GM12878 (cell line): ENCODE measurements around the gene BAG5. TPM values are rescaled to one million over a fixed set of nuclear protein-coding genes. Genes with fewer than 3 reads are reported as not detected.

ENCODE experiments used
- ATAC-seq: fragments of 200-7000 bp; cut with Tn5 transposase; 3 replicates; pipeline ENCODE4 v1.9.1; 2020; ENCODE audit warnings: mild to moderate bottlenecking, moderate library complexity
- BruUV-seq: library from RNA; stranded (reverse); fragments of 400-500 nt; replicated peaks from 2 replicates; lab custom pipeline; 2021; lab: Mats Ljungman, UMichigan
- CTCF ChIA-PET: fragments of 300-600 bp; sonication (Branson Sonifier 250); formaldehyde crosslinking; extraction: SDS; loops from one replicate; lab custom pipeline; 2021; ENCODE audit warnings: inconsistent platforms; lab: Yijun Ruan, JAX
- POLR2A ChIA-PET: fragments of 350-600 bp; formaldehyde crosslinking; extraction: SDS; loops from one replicate; lab custom pipeline; 2021; ENCODE audit warnings: inconsistent platforms; lab: Charles Lee
- RAD21 ChIA-PET: fragments of 300-600 bp; sonication (Branson Sonifier 250); formaldehyde crosslinking; loops from one replicate; lab custom pipeline; 2023; ENCODE audit warnings: antibody characterized with exemption; ENCODE audit not compliant: unreplicated experiment; lab: Charles Lee
- SMC1A ChIA-PET: fragments of 300-600 bp; sonication (Branson Sonifier 250); formaldehyde crosslinking; loops from one replicate; lab custom pipeline; 2023; ENCODE audit not compliant: unreplicated experiment, uncharacterized antibody; lab: Charles Lee
- DNase-seq: peaks from one replicate; pipeline ENCODE4 v3.0.0-alpha.2; 2011; ENCODE audit warnings: low read depth, low spot score
- FAIRE-seq: peaks from 3 replicates; lab custom pipeline; 2011; peaks lifted over from hg19 to GRCh38; lab: Jason Lieb, UNC
- H2AFZ ChIP-seq: 2 replicates; pipeline ENCODE4 v1.6.0; 2011; ENCODE audit warnings: low read depth, low read length, control low read depth; ENCODE audit not compliant: control insufficient read depth
- H3K27ac ChIP-seq: 2 replicates; pipeline ENCODE4 v1.5.1; 2011; ENCODE audit warnings: control low read depth; ENCODE audit not compliant: control insufficient read depth, insufficient read depth
- H3K27me3 ChIP-seq, 2 experiments: replicated peaks in 1 of 2; 2 replicates each; pipeline versions ENCODE4 v1.6.0 to v1.6.1; 2011; ENCODE audit warnings: low read length in 1 of 2; ENCODE audit not compliant: control insufficient read depth in 2 of 2, insufficient read depth in 2 of 2
- H3K36me3 ChIP-seq, 2 experiments: 2 replicates each; pipeline ENCODE4 v1.5.1; 2011; ENCODE audit warnings: low read length in 1 of 2; ENCODE audit not compliant: control insufficient read depth in 2 of 2, insufficient read depth in 2 of 2
- H3K4me1 ChIP-seq: 2 replicates; pipeline ENCODE4 v1.6.1; 2011; ENCODE audit warnings: mild to moderate bottlenecking, low read length, moderate library complexity, mixed read lengths; ENCODE audit not compliant: control insufficient read depth, insufficient read depth
- H3K4me2 ChIP-seq: 2 replicates; pipeline ENCODE4 v1.6.0; 2011; ENCODE audit warnings: control low read depth; ENCODE audit not compliant: control insufficient read depth, insufficient read depth
- H3K4me3 ChIP-seq: fragments of 200-600 bp; sonication (generic); 2 replicates; pipeline ENCODE4 v1.5.1; 2016
- H3K79me2 ChIP-seq: 2 replicates; pipeline ENCODE4 v1.6.0; 2011; ENCODE audit warnings: low read length; ENCODE audit not compliant: control insufficient read depth, insufficient read depth
- H3K9ac ChIP-seq: 2 replicates; pipeline ENCODE4 v1.8.0; 2011; ENCODE audit warnings: low read length, control low read depth, mixed read lengths; ENCODE audit not compliant: control insufficient read depth, insufficient read depth
- H3K9me3 ChIP-seq: replicated peaks from 3 replicates; pipeline ENCODE4 v1.5.1; 2011; ENCODE audit warnings: mild to moderate bottlenecking, low read length; ENCODE audit not compliant: control insufficient read depth, insufficient read depth
- H4K20me1 ChIP-seq: 2 replicates; pipeline ENCODE4 v1.6.0; 2011; ENCODE audit not compliant: control insufficient read depth, insufficient read depth
- BCLAF1 ChIP-seq: fragments of 450-650 bp; IDR thresholded peaks from 2 replicates; pipeline ENCODE4 v1.6.1; 2017; ENCODE audit warnings: antibody characterized with exemption, mild to moderate bottlenecking, moderate library complexity
- CHD1 ChIP-seq: IDR thresholded peaks from 2 replicates; pipeline ENCODE4 v1.6.1; 2012; ENCODE audit warnings: low read depth, low read length, improper control_type of control experiment
- EP300 ChIP-seq, 2 experiments: fragments of 150-350 bp in 1 of 2; IDR thresholded peaks; 2 replicates each; pipeline ENCODE4 v1.6.1; 2011 to 2012; ENCODE audit warnings: low read depth in 2 of 2, low read length in 2 of 2, borderline replicate concordance in 1 of 2, improper control_type of control experiment in 1 of 2, inconsistent platforms in 1 of 2; ENCODE audit not compliant: control insufficient read depth in 1 of 2
- HDGF ChIP-seq: fragments of 450-650 bp; IDR thresholded peaks from 2 replicates; pipeline ENCODE4 v1.6.1; 2016; ENCODE audit warnings: antibody characterized with exemption
- HSF1 ChIP-seq: fragments of 150-350 bp; IDR thresholded peaks from 2 replicates; pipeline ENCODE4 v1.6.1; 2014; ENCODE audit warnings: mild to moderate bottlenecking, low read depth, low read length
- KLF5 ChIP-seq: fragments of 450-650 bp; IDR thresholded peaks from 2 replicates; pipeline ENCODE4 v1.6.1; 2014; ENCODE audit warnings: mild to moderate bottlenecking; ENCODE audit not compliant: partially characterized antibody
- LARP7 ChIP-seq: fragments of 450-650 bp; IDR thresholded peaks from 2 replicates; pipeline ENCODE4 v1.6.1; 2017; ENCODE audit warnings: mild to moderate bottlenecking
- MYB ChIP-seq: fragments of 150-350 bp; IDR thresholded peaks from 2 replicates; pipeline ENCODE4 v1.6.1; 2014; ENCODE audit warnings: mild to moderate bottlenecking, low read depth, low read length, borderline replicate concordance
- PBX3 ChIP-seq: IDR thresholded peaks from 2 replicates; pipeline ENCODE4 v1.6.1; 2011; ENCODE audit warnings: mild to moderate bottlenecking, low read depth, low read length, moderate library complexity; ENCODE audit not compliant: insufficient replicate concordance
- YBX1 ChIP-seq: fragments of 450-650 bp; IDR thresholded peaks from 2 replicates; pipeline ENCODE4 v1.6.1; 2016; ENCODE audit warnings: antibody characterized with exemption
- ZBTB11 ChIP-seq: fragments of 450-650 bp; formaldehyde crosslinking; IDR thresholded peaks from 2 replicates; pipeline ENCODE4 v1.5.0; 2022; ENCODE audit warnings: mild to moderate bottlenecking, missing genetic modification characterization
- ZNF217 ChIP-seq: fragments of 450-650 bp; IDR thresholded peaks from 2 replicates; pipeline ENCODE4 v1.6.1; 2017; ENCODE audit warnings: antibody characterized with exemption, mild to moderate bottlenecking
- WGBS: methylation state at CpG from one replicate; pipeline ENCODE4 v1.1.6; 2016; ENCODE audit warnings: low lambda C conversion rate; ENCODE audit not compliant: insufficient replicate concordance, insufficient coverage; ENCODE audit errors: missing lambda C conversion rate; 5-methylcytosine and 5-hydroxymethylcytosine counted together
- in situ Hi-C: fragments of 300-500 bp; cut with MboI; formaldehyde crosslinking; loops from 9 replicates; pipeline ENCODE4 v1.14.3; 2018; ENCODE audit warnings: mixed read lengths
- intact Hi-C: fragments of 100-400 bp; cut with micrococcal nuclease; formaldehyde crosslinking; loops from one replicate; pipeline ENCODE4 v1.14.2; 2022; ENCODE audit not compliant: unreplicated experiment
- polyA plus RNA-seq, 11 experiments: library from polyadenylated mRNA; depleted of rRNA in 4 of 11; unstranded in 6 of 11; stranded (reverse) in 5 of 11; fragments of >200 nt; fragmentation: Nextera tagmentation in 4 of 11; fragmentation: Illumina TruSeq in 1 of 11; extraction: Ambion mirVana in 4 of 11; extraction: Trizol in 1 of 11; gene quantifications; 1 replicate in 1 of 11; 2 replicates in 10 of 11; pipeline versions ENCODE4 v1.2.1 to v1.2.3, GENCODE V29; 2011 to 2016; ENCODE audit warnings: inconsistent platforms in 2 of 11, missing spikeins in 2 of 11, low read depth in 1 of 11
- total RNA-seq, 4 experiments: library from RNA; depleted of rRNA in 3 of 4; stranded (reverse); fragments of >200 nt in 3 of 4; fragmentation: Illumina TruSeq in 1 of 4; extraction: Trizol in 1 of 4; gene quantifications; 2 replicates each; pipeline versions ENCODE4 v1.2.1 to v1.2.3, GENCODE V29; 2013 to 2021

Gene BAG5
- total and polyA plus RNA-seq, 10 of the 15 experiments (the other 5 are each of a cell fraction or from before 2014, with no cell fraction given) = 9.9 to 30.5 (median 20.1) TPM

- no peak overlapping the region for H3K4me3 ChIP-seq
- ChIA-PET RAD21 (interaction anchor here (0.9 to 2.2 kb wide), 7 partner anchors 11 to 224 kb away, joined by 3 to 25 read pairs (median 4); partner anchors contain the start of gene TRMT61A), SMC1A (interaction anchor here (1.0 to 3.0 kb wide), 4 partner anchors 10 to 42 kb away, joined by 3 to 13 read pairs (median 8); partner anchors contain the start of gene TRMT61A), POLR2A (no interaction called here)
- intact Hi-C loops = loop anchor here (1.0 kb wide), 1 partner anchor 28 kb away; no protein-coding TSS in a partner anchor
- H3K4me1 ChIP-seq = peaks cover 25% of the 10 kb centered on the region
- no peaks in the 10 kb centered on the region for H3K9me3 ChIP-seq
- ATAC-seq = no peak
- no peaks in the 10 kb centered on the region for H3K79me2 ChIP-seq
- no peak overlapping the region for H3K27ac ChIP-seq
- H4K20me1 ChIP-seq = no peaks in the 10 kb centered on the region
- TF ChIP-seq ZNF217 (no peak), LARP7 (no peak), YBX1 (no peak), HSF1 (no peak), EP300 (IDR thresholded peaks at IDR 0.05; ENCODE audit: borderline replicate concordance in 1 of 2, control insufficient read depth in 1 of 2, low read depth in 2 of 2, low read length in 2 of 2) (no peak), ZBTB11 (no peak), MYB (no peak), PBX3 (no peak), KLF5 (no peak), BCLAF1 (no peak), HDGF (no peak), CHD1 (no peak)
- TF ChIP-seq, all 136 proteins: peak for 0
- no TSS peak for BruUV-seq
- WGBS = 54% methylated on average over 19 of the region's 20 CpGs
- in situ Hi-C loops = loop anchor here (5.0 kb wide), 1 partner anchor 39 kb away; no protein-coding TSS in a partner anchor
- no peak overlapping the region for H3K9ac ChIP-seq
- FAIRE-seq = no peak
- no peak overlapping the region for H2AFZ ChIP-seq
- CTCF ChIA-PET = interaction anchor here (1.0 to 6.5 kb wide), 12 partner anchors 8 to 80 kb away, joined by 3 to 53 read pairs (median 4); partner anchors contain the start of gene TRMT61A
- DNase-seq = no peak
- H3K36me3 ChIP-seq = no peaks in the 10 kb centered on the region; a peak in 1 of 4 replicates
- H3K27me3 ChIP-seq = peaks cover 0 to 2% of the 10 kb centered on the region in 2 experiments; a peak in 1 of 4 replicates
- no peak overlapping the region for H3K4me2 ChIP-seq
These were observed 44.6 kb downstream of the BAG5 start for GRCh38 chr14:103517721-103518421.
